ENCODE results near the gene HOMER3. TPM values are rescaled to one million over a fixed set of nuclear protein-coding genes. Genes with fewer than 3 reads are reported as not detected.

The HOMER3 gene
- total RNA-seq, 1 donor from 2014 or later: 29.3 TPM

- H3K27ac ChIP-seq: no peak overlapping the region
- no peak for TF ChIP-seq CTCF (IDR thresholded peaks at IDR 0.05)
- no peak for ATAC-seq
- no peak for DNase-seq
- H3K4me3 ChIP-seq: no peak overlapping the region
- peaks cover 3% of the 10 kb centered on the region for H3K4me1 ChIP-seq
- no peaks in the 10 kb centered on the region for H3K9me3 ChIP-seq
- intact Hi-C loops (cut with DNase I): no loop called here
- peaks cover 31% of the 10 kb centered on the region for H3K36me3 ChIP-seq
- peaks cover 24% of the 10 kb centered on the region for H3K27me3 ChIP-seq
Observed at GRCh38 chr19:18897094-18898029, 43.7 kb downstream of the HOMER3 start.

GRCh38 chr19:18896421-18896841 is 44.6 kb downstream of the HOMER3 start:
- DNase-seq (no peak), ATAC-seq (no peak)
- H3K9me3 ChIP-seq: no peaks in the 10 kb centered on the region
- no peak for TF ChIP-seq CTCF (IDR thresholded peaks at IDR 0.05)
- H3K27me3 ChIP-seq: peaks cover 24% of the 10 kb centered on the region
- H3K4me1 ChIP-seq: peaks cover 3% of the 10 kb centered on the region
- H3K4me3 ChIP-seq: no peak overlapping the region
- intact Hi-C loops (cut with DNase I): no loop called here
- no peak overlapping the region for H3K27ac ChIP-seq
- peaks cover 28% of the 10 kb centered on the region for H3K36me3 ChIP-seq

DNA sequence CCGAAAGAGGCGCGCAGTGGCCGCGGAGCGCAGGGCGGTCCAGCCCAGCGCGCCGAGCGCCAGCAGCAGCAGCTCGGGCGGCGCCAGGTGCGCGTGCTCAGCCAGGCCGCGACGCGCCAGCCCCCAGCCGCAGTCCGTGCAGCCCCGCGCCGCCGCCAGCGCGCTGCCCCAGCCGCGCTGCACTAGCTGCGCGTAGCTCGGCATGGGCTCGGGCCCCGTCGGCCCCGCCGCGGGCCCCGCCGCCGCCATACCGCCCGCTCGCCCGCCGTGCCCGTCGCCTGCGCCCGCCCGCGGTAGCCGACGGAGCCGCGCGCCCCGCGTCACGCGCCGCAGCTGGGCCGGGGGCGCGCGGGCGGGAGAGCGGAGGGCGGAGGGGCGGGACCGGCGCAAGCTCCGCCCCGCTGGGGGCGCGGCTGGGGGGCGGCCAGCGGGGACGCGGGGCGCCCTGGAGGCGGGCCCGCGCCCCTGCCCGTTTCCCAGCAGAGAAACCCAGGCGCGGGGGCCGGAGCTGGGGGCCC is 45.1 kb downstream of the HOMER3 start, which contains the start of gene CERS1:
Gene CERS1, minus strand, starts transcription at position 335 of the 518 bp plus-strand sequence. Its CDS starts 86 bp downstream, at position 249.
- H3K36me3 ChIP-seq: peaks cover 23% of the 10 kb centered on the region
- peaks cover 3% of the 10 kb centered on the region for H3K4me1 ChIP-seq
- intact Hi-C loops (cut with DNase I): no loop called here
- H3K9me3 ChIP-seq: no peaks in the 10 kb centered on the region
- peaks cover 24% of the 10 kb centered on the region for H3K27me3 ChIP-seq
- TF ChIP-seq CTCF (IDR thresholded peaks at IDR 0.05): no peak
- ATAC-seq (no peak), DNase-seq (no peak)
- peak within 1 kb of the TSS; percentile 31 for H3K4me3 ChIP-seq
- no peak within 1 kb of the TSS for H3K27ac ChIP-seq

DNA sequence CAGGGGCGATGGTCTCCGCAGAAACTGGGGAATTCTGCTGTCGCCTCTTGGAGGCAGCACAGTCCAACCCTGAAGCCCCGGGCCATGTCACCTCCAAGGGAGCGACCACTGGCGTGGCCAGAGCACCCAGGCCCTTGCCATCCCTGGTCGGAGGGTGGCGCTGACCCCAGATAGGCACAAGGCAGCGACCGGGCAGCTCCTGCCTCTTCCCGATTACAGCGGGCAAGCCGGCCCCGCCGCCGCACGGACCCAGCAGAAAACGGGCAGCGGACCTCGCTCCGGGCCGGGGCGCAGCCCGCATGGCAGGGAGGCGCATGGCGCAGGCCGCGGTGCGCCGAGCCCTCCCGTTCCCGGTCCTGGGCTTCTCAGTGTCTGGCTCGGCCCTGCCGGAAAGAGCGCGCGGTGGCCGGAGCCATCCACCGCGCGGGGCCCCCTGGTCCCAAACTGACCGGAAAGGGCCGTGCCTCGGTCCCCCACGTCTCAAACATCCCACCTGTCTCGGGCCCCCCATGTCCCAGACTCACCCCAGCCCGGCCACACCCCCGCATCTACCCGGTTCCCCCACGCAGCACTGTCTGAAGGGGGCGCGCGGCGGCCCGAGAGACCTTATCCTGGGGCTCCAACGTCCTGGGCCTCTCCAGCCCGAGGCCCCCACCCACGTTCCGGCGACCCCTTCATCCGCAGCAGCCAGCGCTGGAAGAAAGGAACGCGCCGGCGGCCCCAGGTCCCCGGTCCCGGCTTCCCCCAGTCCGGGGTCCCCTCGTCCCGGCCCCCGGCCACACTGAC is 45.8 kb downstream of the HOMER3 start:
- no peak for DNase-seq

More for the DNA sequence above, 45.8 kb downstream of the HOMER3 start:
- intact Hi-C loops (cut with DNase I): no loop called here
- Histone ChIP-seq H3K4me3 (peak overlapping the region; percentile 31), H3K27me3 (peaks cover 24% of the 10 kb centered on the region), H3K36me3 (peaks cover 16% of the 10 kb centered on the region), H3K9me3 (no peaks in the 10 kb centered on the region), H3K27ac (no peak overlapping the region), H3K4me1 (peaks cover 3% of the 10 kb centered on the region)
- peak; percentile 39 for ATAC-seq
- TF ChIP-seq CTCF (IDR thresholded peaks at IDR 0.05): peak; percentile 34

Measured in upper lobe of right lung (tissue), 1 donor.